Measurements from ENCODE around the gene ATF7IP2. TPM values are rescaled to one million over a fixed set of nuclear protein-coding genes. Genes with fewer than 3 reads are reported as not detected.
A peak's percentile ranks its signal among the peaks of the same experiment; 100 is the strongest.

ATF7IP2 gene
- total and polyA plus RNA-seq, 9 of the 15 experiments (the other 6 are each of a cell fraction or from before 2014, with no cell fraction given) = 131 to 515 (median 196) TPM

- peak overlapping the region; percentile 79 for H2AFZ ChIP-seq (ENCODE audit: low read depth, low read length)
- in situ Hi-C loops (cut with MboI) = no loop called here
- TF ChIP-seq ZNF384 (IDR thresholded peaks at IDR 0.05; ENCODE audit: low read depth, low read length) (peak; percentile 84), KLF13 (tag; IDR thresholded peaks at IDR 0.05; ENCODE audit: borderline replicate concordance, low read depth) (no peak; the same call in 1 of the 2 replicates), ETS2 (tag; IDR thresholded peaks at IDR 0.05; ENCODE audit: borderline replicate concordance, poor library complexity, severe bottlenecking) (no peak), CBFA2T3 (IDR thresholded peaks at IDR 0.05) (peak; percentile 97), MTA1 (IDR thresholded peaks at IDR 0.05; ENCODE audit: borderline replicate concordance) (peak; percentile 45; the same call in 1 of the 2 replicates), MEF2D (tag; conservative IDR thresholded peaks at IDR 0.05; ENCODE audit: low read depth) (peak; percentile 85), NCOA4 (IDR thresholded peaks at IDR 0.05; ENCODE audit: partially characterized antibody) (no peak), ADNP (tag; IDR thresholded peaks at IDR 0.05) (peak; percentile 93), TRIM24 (IDR thresholded peaks at IDR 0.05) (peak; percentile 94 to 98), DDX20 (tag; IDR thresholded peaks at IDR 0.05; ENCODE audit: low read depth) (peak; percentile 96), ZNF318 (IDR thresholded peaks at IDR 0.05; ENCODE audit: borderline replicate concordance in 1 of 2, low read depth in 1 of 2) (peak; percentile 69 to 96; a peak in 3 of 4 replicates), NCOA1 (IDR thresholded peaks at IDR 0.05; ENCODE audit: low read depth) (peak; percentile 96)
Observed at GRCh38 chr16:10362077-10362863, 23.6 kb upstream of the ATF7IP2 start.

More at GRCh38 chr16:10362077-10362863, 23.6 kb upstream of the ATF7IP2 start:
- WGBS (ENCODE audit: insufficient coverage, low coverage, missing lambda C conversion rate) = 5% methylated on average over 9 of the region's 9 CpGs
- Histone ChIP-seq H4K20me1 (replicated peaks; ENCODE audit: control insufficient read depth, insufficient read depth, low read length) (no peaks in the 10 kb centered on the region), H3K9me1 (ENCODE audit: control insufficient read depth, insufficient read depth, low read length) (no peaks in the 10 kb centered on the region), H3K79me2 (ENCODE audit: control insufficient read depth, insufficient read depth, low read length) (no peaks in the 10 kb centered on the region), H3K9me3 (replicated peaks; ENCODE audit: control insufficient read depth, insufficient read depth, low read depth, low read length) (peaks cover 21% of the 10 kb centered on the region), H3K4me2 (ENCODE audit: insufficient read depth, low read length) (peak overlapping the region; percentile 44), H3K27ac (ENCODE audit: extremely low read depth, low read depth, low read length) (peak overlapping the region; percentile 86), H3K4me3 (no peak overlapping the region), H3K9ac (ENCODE audit: insufficient read depth in 1 of 2, low read depth in 2 of 2, low read length in 2 of 2) (peak overlapping the region in 1 of 2 experiments; percentile 62; a peak in 2 of 4 replicates), H3K4me1 (replicated peaks in 1 of 2; ENCODE audit: control insufficient read depth in 2 of 2, insufficient read depth in 2 of 2, low read length in 2 of 2) (peaks cover 14 to 37% of the 10 kb centered on the region in 2 experiments), H3K36me3 (ENCODE audit: control insufficient read depth, insufficient read depth, low read length) (no peaks in the 10 kb centered on the region), H3K27me3 (ENCODE audit: control insufficient read depth in 2 of 2, insufficient read depth in 2 of 2, low read length in 2 of 2) (no peaks in the 10 kb centered on the region)
- ChIA-PET POLR2A (interaction anchor here (0.6 to 2.8 kb wide), 8 partner anchors 10 to 47 kb away, joined by 3 to 16 read pairs (median 4); partner anchors contain the start of gene ATF7IP2), CTCF (ENCODE audit: low intra/inter-chr PET ratio) (no interaction called here)
- FAIRE-seq (peak; percentile 97), ATAC-seq (peak; percentile 97), DNase-seq (ENCODE audit: extremely low read depth in 1 of 4, low spot score in 3 of 4) (peak; percentile 77 to 95 (median 85))
- no TSS peak for BruUV-seq (replicated peaks)
- intact Hi-C loops (cut with micrococcal nuclease) = loop anchor here (1.0 to 5.0 kb wide), 3 partner anchors 24 to 139 kb away; partner anchors contain the start of gene ATF7IP2
